Spleen (tissue), 7 donors: ENCODE measurements around the gene ERLIN1.

Experiments
- POLR2A ChIP-seq, 3 donors: fragments of 450-650 bp; IDR thresholded peaks; one replicate each; pipeline ENCODE4 v1.5.1; 2017; ENCODE audit warnings: antibody characterized with exemption in 3 of 3, mild to moderate bottlenecking in 1 of 3
- POLR2AphosphoS5 ChIP-seq, 3 donors: sonication (generic); formaldehyde crosslinking; IDR thresholded peaks; one replicate each; pipeline ENCODE4 v1.5.1; 2017; ENCODE audit warnings: antibody characterized with exemption in 3 of 3
- TF ChIP-seq, protein P1 (sequence below), 11 experiments: fragments of 200-600 bp in 7 of 11; fragments of 450-650 bp in 4 of 11; sonication (generic) in 4 of 11; IDR thresholded peaks in 8 of 11; conservative IDR thresholded peaks in 3 of 11; 1 replicate in 7 of 11; 2 replicates in 4 of 11; pipeline versions ENCODE4 v1.4.0 to v1.8.0; 2016 to 2021; ENCODE audit warnings: antibody characterized with exemption in 11 of 11, inconsistent platforms in 4 of 11, mild to moderate bottlenecking in 1 of 11
- donor health status: DM: no; HTN: no; CAD: no; lungs with moderate emphysema.
- donor health status: DM: no; HTN: no; CAD: no.
- donor health status: DM: no; HTN: no; CAD: no.

DNA sequence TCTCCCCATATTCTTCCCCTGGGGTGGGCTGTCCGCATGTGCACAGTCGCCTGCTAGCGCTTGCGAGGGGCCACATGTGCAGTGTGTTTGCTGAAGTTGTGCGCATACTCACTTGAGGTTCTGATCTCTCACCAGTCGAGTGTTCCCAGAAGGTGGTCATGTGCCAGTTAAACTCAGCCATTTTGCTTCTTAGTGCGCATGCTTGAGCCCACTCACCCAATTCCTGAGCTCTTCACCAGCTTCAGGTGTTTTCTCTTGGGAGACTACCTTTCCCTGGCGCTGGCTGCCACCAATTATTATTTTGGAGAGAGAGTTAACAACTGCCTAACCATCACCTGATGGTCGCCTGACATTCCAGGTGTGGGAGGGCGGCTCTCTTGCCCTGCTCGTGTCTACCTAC lies 79.0 kb downstream of the ERLIN1 start:
- TF ChIP-seq POLR2AphosphoS5 (IDR thresholded peaks at IDR 0.05) (no peak), POLR2A (IDR thresholded peaks at IDR 0.05) (no peak)
- TF ChIP-seq, protein P1, sequence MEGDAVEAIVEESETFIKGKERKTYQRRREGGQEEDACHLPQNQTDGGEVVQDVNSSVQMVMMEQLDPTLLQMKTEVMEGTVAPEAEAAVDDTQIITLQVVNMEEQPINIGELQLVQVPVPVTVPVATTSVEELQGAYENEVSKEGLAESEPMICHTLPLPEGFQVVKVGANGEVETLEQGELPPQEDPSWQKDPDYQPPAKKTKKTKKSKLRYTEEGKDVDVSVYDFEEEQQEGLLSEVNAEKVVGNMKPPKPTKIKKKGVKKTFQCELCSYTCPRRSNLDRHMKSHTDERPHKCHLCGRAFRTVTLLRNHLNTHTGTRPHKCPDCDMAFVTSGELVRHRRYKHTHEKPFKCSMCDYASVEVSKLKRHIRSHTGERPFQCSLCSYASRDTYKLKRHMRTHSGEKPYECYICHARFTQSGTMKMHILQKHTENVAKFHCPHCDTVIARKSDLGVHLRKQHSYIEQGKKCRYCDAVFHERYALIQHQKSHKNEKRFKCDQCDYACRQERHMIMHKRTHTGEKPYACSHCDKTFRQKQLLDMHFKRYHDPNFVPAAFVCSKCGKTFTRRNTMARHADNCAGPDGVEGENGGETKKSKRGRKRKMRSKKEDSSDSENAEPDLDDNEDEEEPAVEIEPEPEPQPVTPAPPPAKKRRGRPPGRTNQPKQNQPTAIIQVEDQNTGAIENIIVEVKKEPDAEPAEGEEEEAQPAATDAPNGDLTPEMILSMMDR (IDR thresholded peaks at IDR 0.05 in 8 of 11, conservative IDR thresholded peaks at IDR 0.05 in 3 of 11): no peak
